Epithelial cell of proximal tubule (primary cell): ENCODE measurements around the gene ANAPC15. TPM values are rescaled to one million over a fixed set of nuclear protein-coding genes. Genes with fewer than 3 reads are reported as not detected.

Experiments
- DNase-seq: peaks from one replicate; pipeline ENCODE4 v3.0.0-alpha.2; 2011; ENCODE audit warnings: low read depth
- H3K4me3 ChIP-seq: 2 replicates; pipeline ENCODE4 v1.5.1; 2011; ENCODE audit warnings: low read depth, mild to moderate bottlenecking, low read length
- total RNA-seq: library from RNA; depleted of rRNA; stranded (reverse); fragments of >200 nt; gene quantifications from 2 replicates; pipeline ENCODE4 v1.2.3, GENCODE V29; 2015
- TF ChIP-seq, protein P1 (sequence below): conservative IDR thresholded peaks from 2 replicates; pipeline ENCODE4 v1.5.1; 2012; ENCODE audit warnings: low read depth, mild to moderate bottlenecking, low read length

Gene ANAPC15
- total RNA-seq, 1 donor from 2014 or later: 87.4 TPM

GRCh38 chr11:72085621-72086351 is 26.7 kb downstream of the ANAPC15 start:
- no peak for DNase-seq
- H3K4me3 ChIP-seq: no peak overlapping the region
- TF ChIP-seq, protein P1, sequence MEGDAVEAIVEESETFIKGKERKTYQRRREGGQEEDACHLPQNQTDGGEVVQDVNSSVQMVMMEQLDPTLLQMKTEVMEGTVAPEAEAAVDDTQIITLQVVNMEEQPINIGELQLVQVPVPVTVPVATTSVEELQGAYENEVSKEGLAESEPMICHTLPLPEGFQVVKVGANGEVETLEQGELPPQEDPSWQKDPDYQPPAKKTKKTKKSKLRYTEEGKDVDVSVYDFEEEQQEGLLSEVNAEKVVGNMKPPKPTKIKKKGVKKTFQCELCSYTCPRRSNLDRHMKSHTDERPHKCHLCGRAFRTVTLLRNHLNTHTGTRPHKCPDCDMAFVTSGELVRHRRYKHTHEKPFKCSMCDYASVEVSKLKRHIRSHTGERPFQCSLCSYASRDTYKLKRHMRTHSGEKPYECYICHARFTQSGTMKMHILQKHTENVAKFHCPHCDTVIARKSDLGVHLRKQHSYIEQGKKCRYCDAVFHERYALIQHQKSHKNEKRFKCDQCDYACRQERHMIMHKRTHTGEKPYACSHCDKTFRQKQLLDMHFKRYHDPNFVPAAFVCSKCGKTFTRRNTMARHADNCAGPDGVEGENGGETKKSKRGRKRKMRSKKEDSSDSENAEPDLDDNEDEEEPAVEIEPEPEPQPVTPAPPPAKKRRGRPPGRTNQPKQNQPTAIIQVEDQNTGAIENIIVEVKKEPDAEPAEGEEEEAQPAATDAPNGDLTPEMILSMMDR: no peak

GRCh38 chr11:72084965-72085364 is 27.5 kb downstream of the ANAPC15 start:
- no peak overlapping the region for H3K4me3 ChIP-seq
- TF ChIP-seq, protein P1: no peak
- DNase-seq: no peak

DNA sequence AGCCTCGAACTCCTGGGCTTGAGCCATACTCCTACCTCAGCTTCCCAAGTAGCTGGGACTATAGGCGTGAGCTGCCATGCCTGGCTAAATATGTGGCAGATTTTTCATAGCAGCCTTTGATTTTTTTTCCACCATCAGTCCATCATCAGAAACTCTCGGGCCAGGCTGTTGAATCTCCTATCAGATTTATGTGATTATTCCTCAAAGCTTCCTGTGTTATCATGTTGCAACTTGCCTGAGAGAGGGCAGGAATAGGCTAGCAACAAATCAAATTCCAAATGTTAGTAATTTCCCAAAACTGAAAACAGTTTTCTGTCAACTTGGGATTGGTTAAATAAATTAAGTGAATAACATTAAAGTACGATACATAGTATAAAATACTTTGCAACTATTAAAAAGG is 28.4 kb downstream of the ANAPC15 start:
- DNase-seq: no peak
- H3K4me3 ChIP-seq: no peak overlapping the region
- TF ChIP-seq, protein P1: no peak

GRCh38 chr11:72083414-72083813 is 29.1 kb downstream of the ANAPC15 start:
- TF ChIP-seq, protein P1: no peak
- no peak overlapping the region for H3K4me3 ChIP-seq
- DNase-seq: no peak

DNA sequence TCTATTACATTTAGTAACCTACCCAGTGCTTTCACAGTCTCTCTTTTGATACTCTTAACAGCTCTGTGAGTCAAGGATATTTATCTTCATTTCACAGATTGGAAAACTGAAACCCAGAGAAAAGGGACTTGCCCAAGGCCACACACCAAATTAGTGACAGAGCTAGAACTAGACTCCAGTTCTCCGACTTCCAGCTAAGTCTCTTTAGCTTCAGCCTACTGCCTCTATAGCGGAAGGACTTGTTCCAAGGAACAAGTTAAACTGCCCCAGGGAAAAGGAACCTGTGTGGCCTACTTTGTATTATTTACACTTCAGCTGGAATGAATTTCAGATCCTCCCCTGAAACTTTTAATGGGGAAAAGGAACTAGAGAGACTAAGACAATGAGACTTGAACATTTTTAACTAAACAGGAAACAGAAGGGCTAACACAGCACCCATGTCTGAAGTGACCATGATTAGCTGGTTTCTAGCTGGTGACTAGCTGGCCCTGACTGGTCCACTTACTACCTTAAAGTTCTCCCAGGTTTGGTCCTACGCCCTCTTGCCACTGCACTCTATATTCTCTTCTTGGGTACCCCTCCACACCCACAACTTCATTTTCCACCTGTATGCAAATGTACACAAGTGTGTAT is 30.6 kb downstream of the ANAPC15 start:
- H3K4me3 ChIP-seq: no peak overlapping the region
- TF ChIP-seq, protein P1: no peak
- no peak for DNase-seq

DNA sequence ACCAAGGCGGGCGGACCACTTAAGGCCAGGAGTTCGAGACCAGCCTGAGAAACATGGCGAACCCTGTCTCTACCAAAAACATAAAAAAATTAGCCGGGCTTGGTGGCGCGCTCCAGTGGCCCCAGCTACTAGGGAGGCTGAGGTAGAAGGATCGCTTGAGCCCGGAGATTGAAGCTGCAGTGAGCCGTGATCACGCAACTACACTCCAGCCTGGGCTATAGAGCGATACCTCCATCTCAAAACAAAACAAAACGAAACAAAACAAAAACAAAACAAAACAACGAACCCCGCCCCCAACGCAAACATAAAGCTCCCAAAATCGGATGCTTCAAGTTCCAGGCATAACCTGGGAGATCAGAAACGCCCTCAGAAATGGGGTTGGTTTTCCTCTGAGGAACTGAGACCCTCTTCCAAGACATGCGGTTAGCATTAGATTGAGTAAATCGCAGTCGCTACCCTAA is 31.3 kb downstream of the ANAPC15 start:
- TF ChIP-seq, protein P1: no peak
- peak overlapping the region; percentile 68 for H3K4me3 ChIP-seq
- no peak for DNase-seq
